IMR-90 (cell line): ENCODE results near the gene ROGDI.

Source experiments
- BHLHE40 ChIP-seq: fragments of 150-350 bp; IDR thresholded peaks from 2 replicates; pipeline ENCODE4 v1.6.1; 2016; ENCODE audit warnings: mild to moderate bottlenecking, low read depth, low read length
- CEBPB ChIP-seq: IDR thresholded peaks from 2 replicates; pipeline ENCODE4 v1.6.1; 2012; ENCODE audit warnings: low read depth, low read length, improper control_type of control experiment
- FOS ChIP-seq: fragments of 150-350 bp; IDR thresholded peaks from 2 replicates; pipeline ENCODE4 v1.6.1; 2016; ENCODE audit warnings: low read depth, low read length
- MAFK ChIP-seq: IDR thresholded peaks from 2 replicates; pipeline ENCODE4 v1.6.1; 2012; ENCODE audit warnings: low read depth, low read length, improper control_type of control experiment
- NFE2L2 ChIP-seq: fragments of 150-350 bp; IDR thresholded peaks from 2 replicates; pipeline ENCODE4 v1.6.1; 2016; ENCODE audit warnings: low read depth, mild to moderate bottlenecking, low read length
- POLR2A ChIP-seq: IDR thresholded peaks from 2 replicates; pipeline ENCODE4 v1.6.1; 2012; ENCODE audit warnings: mild to moderate bottlenecking, low read depth, low read length
- RAD21 ChIP-seq: IDR thresholded peaks from 2 replicates; pipeline ENCODE4 v1.6.1; 2012; ENCODE audit warnings: low read length, improper control_type of control experiment
- RFX5 ChIP-seq: IDR thresholded peaks from 2 replicates; pipeline ENCODE4 v1.8.0; 2012; ENCODE audit warnings: low read depth, mild to moderate bottlenecking, low read length, moderate library complexity
- SMC3 ChIP-seq: fragments of 150-350 bp; IDR thresholded peaks from 2 replicates; pipeline ENCODE4 v1.6.1; 2016; ENCODE audit warnings: low read depth, mild to moderate bottlenecking, antibody characterized with exemption, low read length, moderate library complexity
- TF ChIP-seq, protein P1 (sequence below): conservative IDR thresholded peaks from 2 replicates; pipeline ENCODE4 v1.5.1; 2012; ENCODE audit warnings: mild to moderate bottlenecking, low read depth, low read length, improper control_type of control experiment
- TF ChIP-seq, protein P2 (sequence below): fragments of 150-350 bp; IDR thresholded peaks from 2 replicates; pipeline ENCODE4 v1.6.1; 2017; ENCODE audit warnings: mild to moderate bottlenecking, antibody characterized with exemption, low read length, low read depth
- TF ChIP-seq, protein P3 (sequence below): fragments of 150-350 bp; IDR thresholded peaks from 2 replicates; pipeline ENCODE4 v1.6.1; 2016; ENCODE audit warnings: low read depth, mild to moderate bottlenecking, low read length, moderate library complexity, borderline replicate concordance

DNA sequence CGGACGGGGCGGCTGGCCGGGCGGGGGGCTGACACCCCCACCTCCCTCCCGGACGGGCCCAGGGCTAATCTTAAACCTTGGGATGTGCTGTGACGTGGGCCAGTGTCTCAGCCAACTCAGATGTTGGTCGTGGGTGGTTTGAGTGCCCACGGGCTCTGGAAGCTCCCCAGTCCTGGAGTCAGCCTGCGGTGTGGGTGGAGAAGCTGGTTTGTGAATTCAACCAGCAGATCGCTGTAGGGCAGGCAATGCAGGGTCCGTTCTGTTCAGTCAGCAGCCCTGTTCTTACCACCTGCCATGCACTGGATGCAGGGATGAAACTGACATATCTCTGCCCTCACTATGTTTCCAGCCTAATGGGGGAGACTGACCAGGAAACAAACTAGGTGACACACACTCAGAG lies 27.4 kb downstream of the ROGDI start:
- TF ChIP-seq POLR2A (no peak), SMC3 (no peak), NFE2L2 (no peak), MAFK (no peak), RAD21 (no peak), RFX5 (no peak), FOS (no peak), BHLHE40 (no peak), CEBPB (no peak)
- TF ChIP-seq, protein P1, sequence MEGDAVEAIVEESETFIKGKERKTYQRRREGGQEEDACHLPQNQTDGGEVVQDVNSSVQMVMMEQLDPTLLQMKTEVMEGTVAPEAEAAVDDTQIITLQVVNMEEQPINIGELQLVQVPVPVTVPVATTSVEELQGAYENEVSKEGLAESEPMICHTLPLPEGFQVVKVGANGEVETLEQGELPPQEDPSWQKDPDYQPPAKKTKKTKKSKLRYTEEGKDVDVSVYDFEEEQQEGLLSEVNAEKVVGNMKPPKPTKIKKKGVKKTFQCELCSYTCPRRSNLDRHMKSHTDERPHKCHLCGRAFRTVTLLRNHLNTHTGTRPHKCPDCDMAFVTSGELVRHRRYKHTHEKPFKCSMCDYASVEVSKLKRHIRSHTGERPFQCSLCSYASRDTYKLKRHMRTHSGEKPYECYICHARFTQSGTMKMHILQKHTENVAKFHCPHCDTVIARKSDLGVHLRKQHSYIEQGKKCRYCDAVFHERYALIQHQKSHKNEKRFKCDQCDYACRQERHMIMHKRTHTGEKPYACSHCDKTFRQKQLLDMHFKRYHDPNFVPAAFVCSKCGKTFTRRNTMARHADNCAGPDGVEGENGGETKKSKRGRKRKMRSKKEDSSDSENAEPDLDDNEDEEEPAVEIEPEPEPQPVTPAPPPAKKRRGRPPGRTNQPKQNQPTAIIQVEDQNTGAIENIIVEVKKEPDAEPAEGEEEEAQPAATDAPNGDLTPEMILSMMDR: no peak
- TF ChIP-seq, protein P2, sequence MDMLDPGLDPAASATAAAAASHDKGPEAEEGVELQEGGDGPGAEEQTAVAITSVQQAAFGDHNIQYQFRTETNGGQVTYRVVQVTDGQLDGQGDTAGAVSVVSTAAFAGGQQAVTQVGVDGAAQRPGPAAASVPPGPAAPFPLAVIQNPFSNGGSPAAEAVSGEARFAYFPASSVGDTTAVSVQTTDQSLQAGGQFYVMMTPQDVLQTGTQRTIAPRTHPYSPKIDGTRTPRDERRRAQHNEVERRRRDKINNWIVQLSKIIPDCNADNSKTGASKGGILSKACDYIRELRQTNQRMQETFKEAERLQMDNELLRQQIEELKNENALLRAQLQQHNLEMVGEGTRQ: no peak
- TF ChIP-seq, protein P3, sequence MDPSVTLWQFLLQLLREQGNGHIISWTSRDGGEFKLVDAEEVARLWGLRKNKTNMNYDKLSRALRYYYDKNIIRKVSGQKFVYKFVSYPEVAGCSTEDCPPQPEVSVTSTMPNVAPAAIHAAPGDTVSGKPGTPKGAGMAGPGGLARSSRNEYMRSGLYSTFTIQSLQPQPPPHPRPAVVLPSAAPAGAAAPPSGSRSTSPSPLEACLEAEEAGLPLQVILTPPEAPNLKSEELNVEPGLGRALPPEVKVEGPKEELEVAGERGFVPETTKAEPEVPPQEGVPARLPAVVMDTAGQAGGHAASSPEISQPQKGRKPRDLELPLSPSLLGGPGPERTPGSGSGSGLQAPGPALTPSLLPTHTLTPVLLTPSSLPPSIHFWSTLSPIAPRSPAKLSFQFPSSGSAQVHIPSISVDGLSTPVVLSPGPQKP: no peak
